B cell (primary cell): Measurements from ENCODE around the gene ABI2. TPM values are rescaled to one million over a fixed set of nuclear protein-coding genes. Genes with fewer than 3 reads are reported as not detected.
"Not testable (repeated sequence)": the region's sequence is repeated elsewhere in the genome, so short reads cannot be mapped to it uniquely, and the experiment has no call there.

Experiments
- ATAC-seq: fragments of 200-7000 bp; cut with Tn5 transposase; one replicate; pipeline ENCODE4 v1.10.0; 2021; ENCODE audit warnings: low read depth, mild to moderate bottlenecking, moderate number of reproducible peaks, moderate library complexity
- CTCF ChIA-PET: fragments of 350-600 bp; sonication (Branson Sonifier 250); formaldehyde crosslinking; loops from one replicate; lab custom pipeline; 2021; ENCODE audit warnings: antibody characterized with exemption, inconsistent platforms; lab: Charles Lee
- POLR2A ChIA-PET: fragments of 350-600 bp; sonication (Branson Sonifier 250); formaldehyde crosslinking; loops from one replicate; lab custom pipeline; 2021; ENCODE audit warnings: antibody characterized with exemption; lab: Charles Lee
- DNase-seq: peaks from one replicate; pipeline ENCODE4 v3.0.0; 2013
- H2AFZ ChIP-seq: 2 replicates; pipeline ENCODE4 v1.6.1; 2012; ENCODE audit warnings: mild to moderate bottlenecking, low read depth, low read length; ENCODE audit not compliant: insufficient read depth, poor library complexity, severe bottlenecking
- H3K27ac ChIP-seq, 2 donors: 1 replicate in 1 of 2; 2 replicates in 1 of 2; pipeline ENCODE4 v1.5.1; 2012 to 2013; ENCODE audit warnings: low read length in 2 of 2, mild to moderate bottlenecking in 2 of 2, moderate library complexity in 1 of 2
- H3K27me3 ChIP-seq, 4 experiments: fragments of 200-600 bp in 1 of 4; sonication (generic) in 1 of 4; replicated peaks in 1 of 4; 1 replicate in 2 of 4; 2 replicates in 2 of 4; pipeline versions ENCODE4 v1.6.1 to v1.7.0; 2013 to 2016; ENCODE audit warnings: low read length in 3 of 4, mild to moderate bottlenecking in 2 of 4, mixed read lengths in 1 of 4, moderate library complexity in 1 of 4; ENCODE audit not compliant: insufficient read depth in 4 of 4, control insufficient read depth in 3 of 4; ENCODE audit errors: control extremely low read depth in 1 of 4
- H3K36me3 ChIP-seq, 2 experiments: replicated peaks in 1 of 2; 1 replicate in 1 of 2; 2 replicates in 1 of 2; pipeline versions ENCODE4 v1.6.1 to v1.7.1; 2013; ENCODE audit warnings: low read length in 1 of 2; ENCODE audit not compliant: insufficient read depth in 2 of 2, control insufficient read depth in 1 of 2; ENCODE audit errors: control extremely low read depth in 1 of 2, extremely low read depth in 1 of 2
- H3K4me1 ChIP-seq, 2 donors: fragments of 200-600 bp in 1 of 2; sonication (generic) in 1 of 2; 1 replicate in 1 of 2; 2 replicates in 1 of 2; pipeline versions ENCODE4 v1.5.1 to v1.6.1; 2013 to 2017; ENCODE audit warnings: low read length in 2 of 2; ENCODE audit not compliant: control insufficient read depth in 2 of 2, insufficient read depth in 2 of 2
- H3K4me2 ChIP-seq: replicated peaks from 2 replicates; pipeline ENCODE3; 2012; ENCODE audit warnings: mild to moderate bottlenecking, low read depth, low read length; ENCODE audit not compliant: poor library complexity, severe bottlenecking
- H3K4me3 ChIP-seq, 5 experiments: fragments of 200-600 bp in 1 of 5; sonication (generic) in 1 of 5; 1 replicate in 3 of 5; 2 replicates in 2 of 5; pipeline versions ENCODE4 v1.5.1 to v1.7.0; 2011 to 2016; ENCODE audit warnings: low read length in 4 of 5, mild to moderate bottlenecking in 4 of 5, low read depth in 2 of 5, control low read depth in 1 of 5, moderate library complexity in 1 of 5; ENCODE audit not compliant: insufficient read depth in 1 of 5; ENCODE audit errors: control extremely low read depth in 1 of 5, extremely low read depth in 1 of 5
- H3K79me2 ChIP-seq: fragments of 200-600 bp; sonication (generic); one replicate; pipeline ENCODE4 v1.6.0; 2016; ENCODE audit warnings: low read length; ENCODE audit not compliant: control insufficient read depth, insufficient read depth
- H3K9ac ChIP-seq: fragments of 200-600 bp; sonication (generic); 2 replicates; pipeline ENCODE4 v1.6.1; 2017; ENCODE audit warnings: mild to moderate bottlenecking, low read length, moderate library complexity
- H3K9me3 ChIP-seq, 3 donors: one replicate each; pipeline versions ENCODE4 v1.6.1 to v1.7.1; 2013; ENCODE audit warnings: low read length in 2 of 3; ENCODE audit not compliant: control insufficient read depth in 2 of 3, insufficient read depth in 1 of 3; ENCODE audit errors: control extremely low read depth in 1 of 3
- H4K20me1 ChIP-seq: 2 replicates; pipeline ENCODE4 v1.6.0; 2012; ENCODE audit warnings: mild to moderate bottlenecking, low read length; ENCODE audit not compliant: insufficient read depth, control insufficient read depth, poor library complexity, severe bottlenecking
- H3K27ac Mint-ChIP-seq: one replicate; pipeline ENCODE4 v1.8.0; 2021; ENCODE audit warnings: mixed read lengths
- H3K27me3 Mint-ChIP-seq: one replicate; pipeline ENCODE4 v1.8.0; 2021; ENCODE audit warnings: mixed read lengths
- H3K4me1 Mint-ChIP-seq: one replicate; pipeline ENCODE4 v1.8.0; 2021; ENCODE audit warnings: mixed read lengths
- H3K4me3 Mint-ChIP-seq: one replicate; pipeline ENCODE4 v1.8.0; 2021; ENCODE audit warnings: mixed read lengths
- H3K9me3 Mint-ChIP-seq: one replicate; pipeline ENCODE4 v1.8.0; 2022; ENCODE audit warnings: mixed read lengths; ENCODE audit not compliant: insufficient read depth
- EZH2 ChIP-seq: IDR thresholded peaks from 2 replicates; pipeline ENCODE4 v1.6.1; 2012; ENCODE audit warnings: borderline replicate concordance, low read depth, mild to moderate bottlenecking, moderate library complexity, low read length; ENCODE audit not compliant: insufficient read depth, poor library complexity, severe bottlenecking
- WGBS: methylation state at CpG from one replicate; pipeline ENCODE4 v1.1.5; 2013; ENCODE audit warnings: missing lambda C conversion rate; ENCODE audit not compliant: insufficient coverage; 5-methylcytosine and 5-hydroxymethylcytosine counted together
- intact Hi-C: fragments of 100-400 bp; cut with micrococcal nuclease; formaldehyde crosslinking; loops from one replicate; pipeline ENCODE4 v1.10.0; 2022
- polyA plus RNA-seq: library from polyadenylated mRNA; depleted of rRNA; stranded (reverse); fragments of >200 nt; gene quantifications from 2 replicates; pipeline ENCODE4 v1.2.3, GENCODE V29; 2012
- total RNA-seq, 2 donors: library from RNA; stranded (reverse); fragments of 120-200 nt in 1 of 2; gene quantifications; 1 replicate in 1 of 2; 2 replicates in 1 of 2; pipeline versions ENCODE4 v1.2.3 to v1.2.4, GENCODE V29; 2013 to 2022
- TF ChIP-seq, protein P1 (sequence below): fragments of 200-600 bp; IDR thresholded peaks from one replicate; pipeline ENCODE4 v1.8.0; 2022; ENCODE audit warnings: antibody characterized with exemption, mild to moderate bottlenecking

ABI2 gene
- total and polyA plus RNA-seq, 2 donors (not counting 1 experiment from before 2014, with no cell fraction given), result 6.8 to 32.7 TPM

GRCh38 chr2:203361922-203362321 lies 33.7 kb downstream of the ABI2 start:
- Histone ChIP-seq H3K27me3 (no peaks in the 10 kb centered on the region), H3K9ac (no peak overlapping the region), H3K9me3 (peaks cover 0 to 1% (median 0%) of the 10 kb centered on the region in 3 donors), H3K27ac (no peak overlapping the region), H4K20me1 (no peaks in the 10 kb centered on the region), H3K36me3 (no peaks in the 10 kb centered on the region), H3K4me3 (no peak overlapping the region), H3K4me2 (no peak overlapping the region), H2AFZ (no peak overlapping the region), H3K79me2 (no peaks in the 10 kb centered on the region), H3K4me1 (no peaks in the 10 kb centered on the region)
- ChIA-PET CTCF (no interaction called here), POLR2A (no interaction called here)
- H3K4me1 Mint-ChIP-seq, result peaks cover 10% of the 10 kb centered on the region
- ATAC-seq (no peak), DNase-seq (no peak)
- TF ChIP-seq, protein P1, sequence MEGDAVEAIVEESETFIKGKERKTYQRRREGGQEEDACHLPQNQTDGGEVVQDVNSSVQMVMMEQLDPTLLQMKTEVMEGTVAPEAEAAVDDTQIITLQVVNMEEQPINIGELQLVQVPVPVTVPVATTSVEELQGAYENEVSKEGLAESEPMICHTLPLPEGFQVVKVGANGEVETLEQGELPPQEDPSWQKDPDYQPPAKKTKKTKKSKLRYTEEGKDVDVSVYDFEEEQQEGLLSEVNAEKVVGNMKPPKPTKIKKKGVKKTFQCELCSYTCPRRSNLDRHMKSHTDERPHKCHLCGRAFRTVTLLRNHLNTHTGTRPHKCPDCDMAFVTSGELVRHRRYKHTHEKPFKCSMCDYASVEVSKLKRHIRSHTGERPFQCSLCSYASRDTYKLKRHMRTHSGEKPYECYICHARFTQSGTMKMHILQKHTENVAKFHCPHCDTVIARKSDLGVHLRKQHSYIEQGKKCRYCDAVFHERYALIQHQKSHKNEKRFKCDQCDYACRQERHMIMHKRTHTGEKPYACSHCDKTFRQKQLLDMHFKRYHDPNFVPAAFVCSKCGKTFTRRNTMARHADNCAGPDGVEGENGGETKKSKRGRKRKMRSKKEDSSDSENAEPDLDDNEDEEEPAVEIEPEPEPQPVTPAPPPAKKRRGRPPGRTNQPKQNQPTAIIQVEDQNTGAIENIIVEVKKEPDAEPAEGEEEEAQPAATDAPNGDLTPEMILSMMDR, result no peak
- no peak for TF ChIP-seq EZH2
- intact Hi-C loops, result no loop called here
- H3K27me3 Mint-ChIP-seq, result no peaks in the 10 kb centered on the region
- no peak overlapping the region for H3K27ac Mint-ChIP-seq
- H3K9me3 Mint-ChIP-seq, result no peaks in the 10 kb centered on the region
- no peak overlapping the region for H3K4me3 Mint-ChIP-seq

DNA sequence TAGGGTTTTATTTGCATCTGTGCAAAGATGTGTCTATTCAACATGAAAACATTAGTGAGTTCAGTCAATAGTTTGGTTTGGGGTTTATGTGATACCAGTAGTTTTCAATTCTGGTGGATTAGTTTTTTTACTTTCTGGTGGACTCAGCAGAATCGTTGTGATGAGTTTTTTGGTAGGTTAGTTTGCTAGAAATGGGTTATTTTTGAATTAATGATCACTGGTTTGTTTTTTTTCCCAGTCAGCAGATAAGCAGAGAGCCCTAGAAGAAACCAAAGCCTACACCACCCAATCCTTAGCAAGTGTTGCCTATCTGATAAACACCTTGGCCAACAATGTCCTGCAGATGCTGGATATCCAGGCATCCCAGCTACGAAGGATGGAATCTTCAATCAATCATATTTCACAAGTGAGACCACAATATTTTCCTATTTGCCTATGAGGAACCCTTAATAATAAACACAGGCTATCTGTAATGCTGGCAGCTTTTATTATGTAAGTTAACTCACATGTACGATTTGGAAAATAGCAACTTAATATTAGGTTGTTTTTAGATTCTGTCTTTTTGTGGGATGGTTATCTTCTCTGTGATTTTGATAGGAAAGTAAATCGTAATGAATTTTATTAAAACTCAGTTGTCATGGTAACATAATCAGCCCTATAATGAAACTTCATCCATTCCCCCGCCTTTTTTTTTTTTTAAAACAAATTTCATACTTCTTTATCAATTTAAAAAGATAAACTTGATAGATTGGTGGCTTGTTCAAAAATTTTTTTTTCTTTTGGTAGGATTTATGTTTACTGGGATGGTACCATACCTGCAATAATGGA lies 38.7 kb downstream of the ABI2 start:
- intact Hi-C loops, result no loop called here
- Histone ChIP-seq H3K9ac (no peak overlapping the region), H3K9me3 (no peaks in the 10 kb centered on the region), H3K27me3 (no peaks in the 10 kb centered on the region), H3K4me3 (no peak overlapping the region), H3K4me2 (no peak overlapping the region), H3K4me1 (no peaks in the 10 kb centered on the region), H2AFZ (no peak overlapping the region), H3K27ac (no peak overlapping the region), H3K79me2 (no peaks in the 10 kb centered on the region), H4K20me1 (no peaks in the 10 kb centered on the region), H3K36me3 (no peaks in the 10 kb centered on the region)
- H3K4me1 Mint-ChIP-seq, result no peaks in the 10 kb centered on the region
- ChIA-PET POLR2A (no interaction called here), CTCF (no interaction called here)
- no peaks in the 10 kb centered on the region for H3K27me3 Mint-ChIP-seq
- TF ChIP-seq, protein P1, result no peak
- TF ChIP-seq EZH2, result no peak
- H3K27ac Mint-ChIP-seq, result no peak overlapping the region
- H3K9me3 Mint-ChIP-seq, result no peaks in the 10 kb centered on the region
- no CpG with 5 or more reads among the region's 5 CpGs for WGBS
- H3K4me3 Mint-ChIP-seq, result no peak overlapping the region
- DNase-seq (no peak), ATAC-seq (no peak)

GRCh38 chr2:203372706-203373105 lies 44.5 kb downstream of the ABI2 start:
- ATAC-seq, H4K20me1 ChIP-seq, DNase-seq, H3K36me3 ChIP-seq, H3K4me3 ChIP-seq, H3K9me3 Mint-ChIP-seq, H3K27ac Mint-ChIP-seq, H3K27me3 Mint-ChIP-seq, H3K27me3 ChIP-seq, intact Hi-C loops, POLR2A ChIA-PET, CTCF ChIA-PET, H3K4me3 Mint-ChIP-seq, H3K9ac ChIP-seq, H3K27ac ChIP-seq, H3K4me1 ChIP-seq, H3K4me2 ChIP-seq, H3K4me1 Mint-ChIP-seq, H3K9me3 ChIP-seq, H2AFZ ChIP-seq, H3K79me2 ChIP-seq: not testable (repeated sequence)
- WGBS, result 89% methylated on average over 12 of the region's 31 CpGs
